HepG2 (cell line): ENCODE data around the gene MSH4.

Source experiments
- EP300 ChIP-seq, 3 experiments: sonication (generic) in 1 of 3; formaldehyde crosslinking in 1 of 3; IDR thresholded peaks; 2 replicates each; pipeline versions ENCODE4 v1.5.1 to v1.6.1; 2011 to 2020; ENCODE audit warnings: low read depth in 2 of 3, low read length in 2 of 3, borderline replicate concordance in 1 of 3, improper control_type of control experiment in 1 of 3, mild to moderate bottlenecking in 1 of 3, missing genetic modification reagents in 1 of 3, moderate library complexity in 1 of 3
- GABPA ChIP-seq, 2 experiments: IDR thresholded peaks; 2 replicates each; pipeline ENCODE4 v1.6.1; 2011 to 2016; ENCODE audit warnings: low read depth in 2 of 2, low read length in 1 of 2, missing biosample characterization in 1 of 2, missing genetic modification characterization in 1 of 2
- NFKB2 ChIP-seq: sonication (generic); formaldehyde crosslinking; IDR thresholded peaks from 2 replicates; pipeline ENCODE4 v1.4.0; 2020; ENCODE audit warnings: missing genetic modification reagents, borderline replicate concordance
- POLR2A ChIP-seq, 2 experiments: IDR thresholded peaks; 2 replicates each; pipeline ENCODE4 v1.6.1; 2011; ENCODE audit warnings: low read depth in 2 of 2, low read length in 2 of 2, mild to moderate bottlenecking in 1 of 2, moderate library complexity in 1 of 2; ENCODE audit not compliant: insufficient read depth in 1 of 2
- RNF2 ChIP-seq: fragments of 450-650 bp; conservative IDR thresholded peaks from 2 replicates; pipeline ENCODE4 v1.6.1; 2016; ENCODE audit warnings: low read depth
- ZFP37 ChIP-seq: sonication (generic); formaldehyde crosslinking; IDR thresholded peaks from 2 replicates; pipeline ENCODE4 v1.4.0; 2020; ENCODE audit warnings: missing genetic modification reagents, borderline replicate concordance
- ZNF598 ChIP-seq: sonication (generic); formaldehyde crosslinking; IDR thresholded peaks from 2 replicates; pipeline ENCODE4 v1.5.1; 2020; ENCODE audit warnings: mild to moderate bottlenecking, missing genetic modification reagents, borderline replicate concordance
- TF ChIP-seq, protein P1 (sequence below): sonication (generic); formaldehyde crosslinking; IDR thresholded peaks from 2 replicates; pipeline ENCODE4 v1.8.0; 2022; ENCODE audit warnings: mild to moderate bottlenecking, missing genetic modification reagents, borderline replicate concordance
- TF ChIP-seq, protein P2 (sequence below): sonication (generic); formaldehyde crosslinking; IDR thresholded peaks from 2 replicates; pipeline ENCODE4 v1.5.0; 2020; ENCODE audit warnings: mild to moderate bottlenecking, missing genetic modification reagents, moderate library complexity
- TF ChIP-seq, protein P3 (sequence below): sonication (generic); formaldehyde crosslinking; conservative IDR thresholded peaks from 2 replicates; pipeline ENCODE4 v1.4.0; 2020; ENCODE audit warnings: missing genetic modification reagents

DNA sequence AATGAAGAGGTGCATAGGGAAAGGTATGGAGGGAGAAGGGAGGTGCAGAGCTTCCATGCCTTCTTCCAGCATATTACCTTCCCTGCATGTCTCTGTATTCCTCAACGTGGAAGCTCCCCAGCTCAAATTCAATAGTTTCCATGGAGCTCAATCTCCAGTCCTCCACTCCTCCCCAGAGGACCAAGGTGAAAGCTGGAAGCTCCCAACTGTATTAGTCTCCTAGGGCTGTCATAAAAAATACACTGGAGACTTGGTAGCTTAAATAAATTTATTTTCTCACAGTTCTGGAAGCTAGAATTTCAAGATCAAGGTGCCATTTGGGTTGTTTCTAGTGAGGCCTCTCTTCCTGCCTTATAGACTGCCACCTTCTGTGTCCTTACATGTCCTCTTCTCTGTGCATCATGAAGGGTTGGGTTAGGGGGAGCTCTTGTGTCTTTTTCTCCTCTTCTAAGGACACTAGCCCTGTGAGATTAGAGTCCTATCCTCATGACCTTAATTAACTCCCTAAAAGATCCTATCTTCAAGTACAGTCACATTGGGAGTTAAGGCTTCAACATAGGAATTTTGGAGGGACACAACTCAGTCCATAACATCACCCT is 32.5 kb upstream of the MSH4 start:
- TF ChIP-seq GABPA (IDR thresholded peaks at IDR 0.05; ENCODE audit: low read depth, low read length) (no peak), GABPA (CRISPR knock-in tag; IDR thresholded peaks at IDR 0.05; ENCODE audit: low read depth) (no peak), NFKB2 (CRISPR knock-in tag) (no peak), POLR2A (IDR thresholded peaks at IDR 0.05; ENCODE audit: insufficient read depth in 1 of 2, low read depth in 2 of 2, low read length in 2 of 2) (no peak), EP300 (IDR thresholded peaks at IDR 0.05; ENCODE audit: low read depth in 2 of 2, low read length in 2 of 2) (no peak), EP300 (CRISPR knock-in tag; IDR thresholded peaks at IDR 0.05; ENCODE audit: borderline replicate concordance) (no peak), ZNF598 (CRISPR knock-in tag) (no peak), ZFP37 (CRISPR knock-in tag) (no peak), RNF2 (no peak)
- TF ChIP-seq, protein P1, sequence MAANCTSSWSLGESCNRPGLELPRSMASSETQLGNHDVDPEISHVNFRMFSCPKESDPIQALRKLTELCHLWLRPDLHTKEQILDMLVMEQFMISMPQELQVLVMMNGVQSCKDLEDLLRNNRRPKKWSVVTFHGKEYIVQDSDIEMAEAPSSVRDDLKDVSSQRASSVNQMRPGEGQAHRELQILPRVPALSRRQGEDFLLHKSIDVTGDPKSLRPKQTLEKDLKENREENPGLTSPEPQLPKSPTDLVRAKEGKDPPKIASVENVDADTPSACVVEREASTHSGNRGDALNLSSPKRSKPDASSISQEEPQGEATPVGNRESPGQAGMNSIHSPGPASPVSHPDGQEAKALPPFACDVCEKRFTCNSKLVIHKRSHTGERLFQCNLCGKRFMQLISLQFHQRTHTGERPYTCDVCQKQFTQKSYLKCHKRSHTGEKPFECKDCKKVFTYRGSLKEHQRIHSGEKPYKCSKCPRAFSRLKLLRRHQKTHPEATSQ (CRISPR knock-in tag): no peak
- TF ChIP-seq, protein P2, sequence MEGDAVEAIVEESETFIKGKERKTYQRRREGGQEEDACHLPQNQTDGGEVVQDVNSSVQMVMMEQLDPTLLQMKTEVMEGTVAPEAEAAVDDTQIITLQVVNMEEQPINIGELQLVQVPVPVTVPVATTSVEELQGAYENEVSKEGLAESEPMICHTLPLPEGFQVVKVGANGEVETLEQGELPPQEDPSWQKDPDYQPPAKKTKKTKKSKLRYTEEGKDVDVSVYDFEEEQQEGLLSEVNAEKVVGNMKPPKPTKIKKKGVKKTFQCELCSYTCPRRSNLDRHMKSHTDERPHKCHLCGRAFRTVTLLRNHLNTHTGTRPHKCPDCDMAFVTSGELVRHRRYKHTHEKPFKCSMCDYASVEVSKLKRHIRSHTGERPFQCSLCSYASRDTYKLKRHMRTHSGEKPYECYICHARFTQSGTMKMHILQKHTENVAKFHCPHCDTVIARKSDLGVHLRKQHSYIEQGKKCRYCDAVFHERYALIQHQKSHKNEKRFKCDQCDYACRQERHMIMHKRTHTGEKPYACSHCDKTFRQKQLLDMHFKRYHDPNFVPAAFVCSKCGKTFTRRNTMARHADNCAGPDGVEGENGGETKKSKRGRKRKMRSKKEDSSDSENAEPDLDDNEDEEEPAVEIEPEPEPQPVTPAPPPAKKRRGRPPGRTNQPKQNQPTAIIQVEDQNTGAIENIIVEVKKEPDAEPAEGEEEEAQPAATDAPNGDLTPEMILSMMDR (CRISPR knock-in tag): no peak
- TF ChIP-seq, protein P3, sequence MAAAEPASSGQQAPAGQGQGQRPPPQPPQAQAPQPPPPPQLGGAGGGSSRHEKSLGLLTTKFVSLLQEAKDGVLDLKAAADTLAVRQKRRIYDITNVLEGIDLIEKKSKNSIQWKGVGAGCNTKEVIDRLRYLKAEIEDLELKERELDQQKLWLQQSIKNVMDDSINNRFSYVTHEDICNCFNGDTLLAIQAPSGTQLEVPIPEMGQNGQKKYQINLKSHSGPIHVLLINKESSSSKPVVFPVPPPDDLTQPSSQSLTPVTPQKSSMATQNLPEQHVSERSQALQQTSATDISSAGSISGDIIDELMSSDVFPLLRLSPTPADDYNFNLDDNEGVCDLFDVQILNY (CRISPR knock-in tag): no peak
